ENCODE results near the gene TMEM164.

TMEM164 gene

GRCh38 chrX:110182865-110183264, 180.0 kb downstream of the TMEM164 start:
- Histone ChIP-seq H3K4me1 (ENCODE audit: insufficient read depth, low read length) (no peaks in the 10 kb centered on the region), H3K27me3 (ENCODE audit: insufficient read depth, low read length) (no peaks in the 10 kb centered on the region), H3K4me3 (ENCODE audit: low read length) (no peak overlapping the region), H3K9me3 (ENCODE audit: low read length) (no peaks in the 10 kb centered on the region), H3K36me3 (ENCODE audit: insufficient read depth, low read length) (no peaks in the 10 kb centered on the region), H2AFZ (ENCODE audit: low read depth, low read length) (no peak overlapping the region)

- H3K27me3 ChIP-seq (ENCODE audit: insufficient read depth, low read length) = no peaks in the 10 kb centered on the region
- no peaks in the 10 kb centered on the region for H3K36me3 ChIP-seq (ENCODE audit: insufficient read depth, low read length)
- no peak overlapping the region for H2AFZ ChIP-seq (ENCODE audit: low read depth, low read length)
- H3K4me3 ChIP-seq (ENCODE audit: low read length) = no peak overlapping the region
- H3K4me1 ChIP-seq (ENCODE audit: insufficient read depth, low read length) = no peaks in the 10 kb centered on the region
- H3K9me3 ChIP-seq (ENCODE audit: low read length) = no peaks in the 10 kb centered on the region
These were observed 180.4 kb downstream of the TMEM164 start for GRCh38 chrX:110183314-110183713.

GRCh38 chrX:110188701-110189558, 186.0 kb downstream of the TMEM164 start:
- no peaks in the 10 kb centered on the region for H3K9me3 ChIP-seq (ENCODE audit: low read length)
- H3K4me3 ChIP-seq (ENCODE audit: low read length) = no peak overlapping the region
- peaks cover 3% of the 10 kb centered on the region for H3K27me3 ChIP-seq (ENCODE audit: insufficient read depth, low read length)
- no peaks in the 10 kb centered on the region for H3K4me1 ChIP-seq (ENCODE audit: insufficient read depth, low read length)
- no peaks in the 10 kb centered on the region for H3K36me3 ChIP-seq (ENCODE audit: insufficient read depth, low read length)
- H2AFZ ChIP-seq (ENCODE audit: low read depth, low read length) = no peak overlapping the region

DNA sequence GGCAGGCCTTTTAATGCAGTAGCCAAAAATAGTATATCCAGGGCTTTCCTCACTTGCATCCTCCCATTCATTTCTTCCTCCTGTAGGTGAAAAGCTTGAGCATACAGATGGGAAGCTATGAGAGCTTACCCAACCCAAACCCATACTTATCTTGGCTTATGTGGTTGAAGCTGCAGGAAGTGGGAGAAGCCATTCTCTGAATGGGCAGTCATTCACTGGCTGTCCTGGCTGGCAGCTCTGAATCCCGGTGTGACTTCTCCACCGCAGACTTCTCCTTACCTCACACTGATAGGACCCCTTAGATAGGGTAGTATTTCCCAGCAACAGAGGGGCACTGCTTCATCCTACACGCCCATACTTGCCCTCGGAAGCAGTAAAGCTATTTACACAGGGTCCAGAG, 189.6 kb downstream of the TMEM164 start:
- H3K36me3 ChIP-seq (ENCODE audit: insufficient read depth, low read length) = no peaks in the 10 kb centered on the region
- H3K9me3 ChIP-seq (ENCODE audit: low read length) = no peaks in the 10 kb centered on the region
- H3K4me3 ChIP-seq (ENCODE audit: low read length) = no peak overlapping the region
- peaks cover 3% of the 10 kb centered on the region for H3K27me3 ChIP-seq (ENCODE audit: insufficient read depth, low read length)
- H2AFZ ChIP-seq (ENCODE audit: low read depth, low read length) = no peak overlapping the region
- H3K4me1 ChIP-seq (ENCODE audit: insufficient read depth, low read length) = no peaks in the 10 kb centered on the region

DNA sequence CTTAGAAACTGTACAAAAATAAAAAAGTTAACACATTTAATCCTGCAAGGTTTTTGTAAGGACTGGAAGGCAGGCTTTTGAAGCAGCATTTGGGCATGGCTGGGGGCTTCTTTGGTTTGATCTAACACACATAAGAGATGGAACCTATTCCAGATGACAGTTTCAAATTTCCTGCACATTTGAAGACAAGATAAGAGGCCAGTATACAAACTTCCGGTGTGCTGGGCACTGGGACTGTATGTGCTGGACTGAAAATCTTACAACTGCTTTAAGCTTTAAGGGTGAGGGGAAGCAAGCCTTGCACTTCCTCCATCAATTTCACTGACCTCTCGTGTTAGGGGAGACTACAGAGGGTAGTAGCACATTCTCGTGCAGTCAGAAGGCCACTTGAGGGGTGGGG, 192.1 kb downstream of the TMEM164 start:
- no peak overlapping the region for H2AFZ ChIP-seq (ENCODE audit: low read depth, low read length)
- H3K9me3 ChIP-seq (ENCODE audit: low read length) = no peaks in the 10 kb centered on the region
- H3K36me3 ChIP-seq (ENCODE audit: insufficient read depth, low read length) = no peaks in the 10 kb centered on the region
- H3K27me3 ChIP-seq (ENCODE audit: insufficient read depth, low read length) = peaks cover 3% of the 10 kb centered on the region
- no peaks in the 10 kb centered on the region for H3K4me1 ChIP-seq (ENCODE audit: insufficient read depth, low read length)
- H3K4me3 ChIP-seq (ENCODE audit: low read length) = no peak overlapping the region

DNA sequence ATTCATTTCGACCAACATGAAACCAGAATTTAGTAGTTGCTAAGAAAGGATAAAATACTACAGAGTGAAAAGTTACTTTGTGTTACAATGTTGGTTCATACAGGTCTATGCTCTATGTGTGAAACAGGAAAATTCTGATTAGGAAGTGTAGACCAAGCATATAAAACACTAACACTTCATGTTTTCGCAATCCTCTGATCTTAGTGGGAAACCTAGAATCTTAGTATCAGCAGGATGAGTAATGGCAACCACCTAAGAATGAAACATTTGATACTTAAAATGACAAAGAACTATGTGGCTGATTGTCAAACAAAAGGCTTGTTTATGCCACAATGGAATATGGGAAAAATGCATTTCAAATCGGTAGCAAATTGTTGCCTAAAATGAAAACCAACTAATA, 198.9 kb downstream of the TMEM164 start:
- Histone ChIP-seq H3K4me3 (ENCODE audit: low read length) (no peak overlapping the region), H3K36me3 (ENCODE audit: insufficient read depth, low read length) (no peaks in the 10 kb centered on the region)

DNA sequence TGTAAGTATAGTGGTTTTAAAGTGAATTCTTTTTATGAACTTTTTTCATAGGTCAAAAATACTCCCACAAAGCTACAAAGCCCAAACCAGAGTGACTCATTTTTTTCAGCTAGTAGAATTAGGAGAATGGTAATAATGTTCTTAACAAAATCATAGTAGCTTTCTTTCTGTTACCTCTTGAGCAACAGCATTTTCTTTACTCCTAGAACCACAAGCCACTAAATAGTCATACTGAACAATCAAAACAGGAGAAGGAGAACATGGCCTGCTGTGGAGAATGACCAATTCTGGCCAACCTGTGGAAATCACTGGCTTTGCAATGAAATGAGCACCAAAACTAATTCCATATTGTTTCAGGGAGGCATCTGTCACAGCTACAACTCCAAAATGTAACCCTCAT, 202.1 kb downstream of the TMEM164 start:
- peaks cover 3% of the 10 kb centered on the region for H3K4me1 ChIP-seq (ENCODE audit: insufficient read depth, low read length)
- no peak overlapping the region for H2AFZ ChIP-seq (ENCODE audit: low read depth, low read length)
- no peaks in the 10 kb centered on the region for H3K36me3 ChIP-seq (ENCODE audit: insufficient read depth, low read length)
- no peaks in the 10 kb centered on the region for H3K9me3 ChIP-seq (ENCODE audit: low read length)
- no peak overlapping the region for H3K4me3 ChIP-seq (ENCODE audit: low read length)
- no peaks in the 10 kb centered on the region for H3K27me3 ChIP-seq (ENCODE audit: insufficient read depth, low read length)

More for the DNA sequence above, 198.9 kb downstream of the TMEM164 start:
- H3K4me1 ChIP-seq (ENCODE audit: insufficient read depth, low read length) = no peaks in the 10 kb centered on the region
- no peak overlapping the region for H2AFZ ChIP-seq (ENCODE audit: low read depth, low read length)
- no peaks in the 10 kb centered on the region for H3K27me3 ChIP-seq (ENCODE audit: insufficient read depth, low read length)
- no peaks in the 10 kb centered on the region for H3K9me3 ChIP-seq (ENCODE audit: low read length)

DNA sequence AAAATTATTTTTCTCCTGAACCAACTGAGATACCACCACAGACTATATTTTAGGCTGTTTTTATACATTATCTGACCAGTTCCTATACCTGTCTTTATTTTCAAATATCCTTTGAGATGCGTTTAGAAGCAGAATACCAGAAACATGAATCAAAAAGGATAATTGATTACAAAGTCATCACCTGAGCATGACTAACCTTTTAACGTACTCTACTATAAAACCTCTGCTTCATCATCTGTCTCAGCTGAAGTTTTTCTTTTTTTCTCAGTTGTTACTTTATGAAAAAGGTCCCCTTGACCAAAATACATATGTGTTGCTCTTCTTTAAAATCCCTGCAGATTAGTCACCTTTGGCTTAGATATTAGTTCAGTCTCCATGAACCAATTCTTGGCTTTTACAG, 205.2 kb downstream of the TMEM164 start:
- H3K4me1 ChIP-seq (ENCODE audit: insufficient read depth, low read length) = peaks cover 3% of the 10 kb centered on the region
- no peaks in the 10 kb centered on the region for H3K36me3 ChIP-seq (ENCODE audit: insufficient read depth, low read length)
- H3K4me3 ChIP-seq (ENCODE audit: low read length) = no peak overlapping the region
- no peak overlapping the region for H2AFZ ChIP-seq (ENCODE audit: low read depth, low read length)
- H3K27me3 ChIP-seq (ENCODE audit: insufficient read depth, low read length) = no peaks in the 10 kb centered on the region
- no peaks in the 10 kb centered on the region for H3K9me3 ChIP-seq (ENCODE audit: low read length)

DNA sequence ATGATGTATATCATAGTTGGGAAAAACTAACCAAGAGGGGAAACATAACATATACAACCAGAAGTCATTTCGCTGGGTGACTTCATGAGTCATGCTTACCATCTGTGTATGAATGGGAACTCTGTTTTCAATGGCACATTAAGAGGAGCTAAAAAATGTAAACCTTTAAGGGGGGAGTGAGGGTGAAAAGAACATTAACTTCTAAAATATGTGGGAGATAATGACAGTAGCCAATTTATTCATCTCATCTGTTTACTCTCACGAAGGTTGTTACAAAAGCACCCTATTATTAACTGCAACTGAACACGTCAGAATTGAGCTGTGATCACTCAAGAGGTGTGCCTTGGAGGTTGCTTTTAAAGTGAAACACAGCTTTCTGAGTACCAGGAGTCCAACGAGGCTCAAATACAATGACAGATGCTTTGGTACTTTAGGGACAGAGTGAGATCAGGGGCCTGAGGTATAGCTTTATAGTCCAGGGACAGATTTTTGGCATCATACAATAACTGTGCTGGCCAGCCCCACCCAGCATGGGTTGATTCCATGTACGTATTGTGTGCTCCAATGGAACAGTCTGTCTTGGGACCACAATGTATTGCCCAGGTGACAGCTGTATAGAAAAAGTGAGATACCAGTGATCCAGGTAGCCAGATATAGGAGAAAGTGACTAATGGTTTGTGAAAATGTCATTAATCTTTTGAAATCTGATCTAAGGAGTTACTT, 207.7 kb downstream of the TMEM164 start:
- peaks cover 3% of the 10 kb centered on the region for H3K4me1 ChIP-seq (ENCODE audit: insufficient read depth, low read length)
- no peaks in the 10 kb centered on the region for H3K36me3 ChIP-seq (ENCODE audit: insufficient read depth, low read length)
- no peaks in the 10 kb centered on the region for H3K27me3 ChIP-seq (ENCODE audit: insufficient read depth, low read length)
- H2AFZ ChIP-seq (ENCODE audit: low read depth, low read length) = no peak overlapping the region
- H3K9me3 ChIP-seq (ENCODE audit: low read length) = no peaks in the 10 kb centered on the region
- H3K4me3 ChIP-seq (ENCODE audit: low read length) = no peak overlapping the region

DNA sequence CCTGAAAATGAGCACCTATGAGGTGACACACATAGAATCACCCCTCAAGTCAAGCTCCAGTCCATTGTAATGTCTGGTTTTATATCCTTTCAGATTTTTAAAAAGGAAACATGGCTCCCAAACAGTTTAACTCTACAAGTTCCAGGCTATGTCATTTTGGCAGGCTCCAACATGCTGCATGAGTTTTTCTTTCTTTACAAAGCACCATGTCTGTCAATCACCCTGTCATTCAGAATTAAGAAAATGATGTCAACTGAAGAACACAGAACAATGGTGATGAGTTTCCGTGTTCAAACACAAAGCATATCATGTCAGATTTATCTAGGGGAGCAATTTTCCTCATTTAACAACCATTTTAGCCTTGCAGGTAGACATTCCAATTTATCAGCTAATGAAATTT, 208.4 kb downstream of the TMEM164 start:
- Histone ChIP-seq H3K36me3 (ENCODE audit: insufficient read depth, low read length) (no peaks in the 10 kb centered on the region), H3K4me3 (ENCODE audit: low read length) (no peak overlapping the region), H2AFZ (ENCODE audit: low read depth, low read length) (no peak overlapping the region), H3K9me3 (ENCODE audit: low read length) (no peaks in the 10 kb centered on the region), H3K27me3 (ENCODE audit: insufficient read depth, low read length) (no peaks in the 10 kb centered on the region), H3K4me1 (ENCODE audit: insufficient read depth, low read length) (peaks cover 3% of the 10 kb centered on the region)

DNA sequence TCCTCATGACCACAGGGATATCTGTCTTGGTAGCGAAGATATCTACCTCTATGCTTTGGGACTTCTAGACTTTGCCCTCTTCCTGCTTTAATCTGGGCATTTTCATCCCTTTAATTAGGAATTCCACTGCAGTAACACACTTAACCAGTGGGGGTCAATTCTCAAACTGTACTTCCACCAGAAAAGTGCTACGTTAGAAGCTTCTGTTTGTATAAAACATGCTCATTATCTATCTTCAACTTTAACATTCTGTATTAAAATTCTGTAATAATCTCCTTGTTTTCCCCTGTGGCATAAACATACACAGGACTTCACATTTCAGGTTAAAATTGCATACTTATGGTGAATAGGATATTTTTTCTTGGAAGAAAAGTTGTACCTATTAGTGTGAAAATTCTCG, 209.4 kb downstream of the TMEM164 start:
- H3K36me3 ChIP-seq (ENCODE audit: insufficient read depth, low read length) = no peaks in the 10 kb centered on the region
- peaks cover 3% of the 10 kb centered on the region for H3K4me1 ChIP-seq (ENCODE audit: insufficient read depth, low read length)
- no peak overlapping the region for H2AFZ ChIP-seq (ENCODE audit: low read depth, low read length)
- H3K9me3 ChIP-seq (ENCODE audit: low read length) = no peaks in the 10 kb centered on the region
- no peaks in the 10 kb centered on the region for H3K27me3 ChIP-seq (ENCODE audit: insufficient read depth, low read length)
- H3K4me3 ChIP-seq (ENCODE audit: low read length) = no peak overlapping the region

GRCh38 chrX:110213183-110213582, 210.3 kb downstream of the TMEM164 start:
- no peak overlapping the region for H3K4me3 ChIP-seq (ENCODE audit: low read length)
- H3K36me3 ChIP-seq (ENCODE audit: insufficient read depth, low read length) = no peaks in the 10 kb centered on the region
- no peak overlapping the region for H2AFZ ChIP-seq (ENCODE audit: low read depth, low read length)
- H3K4me1 ChIP-seq (ENCODE audit: insufficient read depth, low read length) = peaks cover 3% of the 10 kb centered on the region
- H3K27me3 ChIP-seq (ENCODE audit: insufficient read depth, low read length) = no peaks in the 10 kb centered on the region
- no peaks in the 10 kb centered on the region for H3K9me3 ChIP-seq (ENCODE audit: low read length)

DNA sequence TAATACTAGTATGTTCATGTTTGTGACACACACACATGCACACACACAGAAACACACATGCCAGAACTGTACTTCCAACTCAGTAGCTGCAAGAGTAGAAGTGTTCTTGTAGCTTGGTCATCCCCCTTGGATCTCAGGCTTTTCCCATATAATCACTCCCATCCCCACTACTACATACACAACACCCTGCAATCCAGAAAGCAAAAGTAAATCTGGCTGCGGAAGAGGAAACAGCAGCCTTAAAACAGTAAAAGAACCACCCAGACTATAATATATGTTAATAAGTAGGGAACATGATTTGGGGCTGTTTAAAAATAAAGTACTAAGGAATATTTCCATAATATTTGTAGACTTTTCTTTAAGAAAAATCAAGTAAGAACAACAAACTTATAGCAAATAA, 211.8 kb downstream of the TMEM164 start:
- H3K9me3 ChIP-seq (ENCODE audit: low read length) = no peaks in the 10 kb centered on the region
- H3K4me3 ChIP-seq (ENCODE audit: low read length) = no peak overlapping the region
- H3K36me3 ChIP-seq (ENCODE audit: insufficient read depth, low read length) = no peaks in the 10 kb centered on the region
- H3K27me3 ChIP-seq (ENCODE audit: insufficient read depth, low read length) = no peaks in the 10 kb centered on the region
- peaks cover 1% of the 10 kb centered on the region for H3K4me1 ChIP-seq (ENCODE audit: insufficient read depth, low read length)
- H2AFZ ChIP-seq (ENCODE audit: low read depth, low read length) = no peak overlapping the region
